ENCODE measurements around the gene EXOC6B.
A peak's percentile ranks its signal among the peaks of the same experiment; 100 is the strongest.

Gene EXOC6B

GRCh38 chr2:72155151-72155550 is 670.7 kb downstream of the EXOC6B start:
- no peak for DNase-seq (ENCODE audit: low read depth)
- TF ChIP-seq, protein P1, sequence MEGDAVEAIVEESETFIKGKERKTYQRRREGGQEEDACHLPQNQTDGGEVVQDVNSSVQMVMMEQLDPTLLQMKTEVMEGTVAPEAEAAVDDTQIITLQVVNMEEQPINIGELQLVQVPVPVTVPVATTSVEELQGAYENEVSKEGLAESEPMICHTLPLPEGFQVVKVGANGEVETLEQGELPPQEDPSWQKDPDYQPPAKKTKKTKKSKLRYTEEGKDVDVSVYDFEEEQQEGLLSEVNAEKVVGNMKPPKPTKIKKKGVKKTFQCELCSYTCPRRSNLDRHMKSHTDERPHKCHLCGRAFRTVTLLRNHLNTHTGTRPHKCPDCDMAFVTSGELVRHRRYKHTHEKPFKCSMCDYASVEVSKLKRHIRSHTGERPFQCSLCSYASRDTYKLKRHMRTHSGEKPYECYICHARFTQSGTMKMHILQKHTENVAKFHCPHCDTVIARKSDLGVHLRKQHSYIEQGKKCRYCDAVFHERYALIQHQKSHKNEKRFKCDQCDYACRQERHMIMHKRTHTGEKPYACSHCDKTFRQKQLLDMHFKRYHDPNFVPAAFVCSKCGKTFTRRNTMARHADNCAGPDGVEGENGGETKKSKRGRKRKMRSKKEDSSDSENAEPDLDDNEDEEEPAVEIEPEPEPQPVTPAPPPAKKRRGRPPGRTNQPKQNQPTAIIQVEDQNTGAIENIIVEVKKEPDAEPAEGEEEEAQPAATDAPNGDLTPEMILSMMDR (IDR thresholded peaks at IDR 0.05; ENCODE audit: insufficient read depth, low read depth, low read length, missing control alignments), result no peak
- H3K4me3 ChIP-seq (ENCODE audit: low read depth, low read length), result no peak overlapping the region

DNA sequence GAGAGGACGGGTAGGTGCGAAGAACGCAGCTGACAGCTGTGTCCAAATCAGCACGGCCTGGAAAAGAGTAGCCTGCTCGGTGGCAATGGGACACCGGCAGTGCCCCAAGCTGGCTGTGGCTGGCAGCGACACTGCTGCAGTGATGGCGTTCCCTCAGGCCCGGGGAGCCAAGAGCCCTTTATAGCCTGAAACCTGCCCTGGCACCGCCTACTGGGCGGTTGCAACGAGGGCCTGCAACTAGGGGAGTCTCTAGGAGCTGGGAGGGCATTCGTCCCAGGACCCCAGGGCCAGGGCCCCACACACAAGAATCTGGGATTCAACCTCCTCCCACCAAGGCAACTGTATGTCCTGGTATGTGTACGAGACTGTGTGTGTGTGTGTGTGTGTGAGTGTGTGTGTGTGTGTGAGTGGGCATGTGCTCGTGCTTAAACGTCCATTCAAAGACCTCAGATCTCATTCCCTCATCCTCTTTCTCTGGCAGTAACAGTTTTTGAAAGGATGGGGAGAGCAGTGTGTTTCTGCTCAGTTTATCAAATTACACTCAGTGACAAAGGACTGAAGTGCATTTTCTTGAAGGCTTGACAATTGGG is 671.4 kb downstream of the EXOC6B start:
- no peak for DNase-seq (ENCODE audit: low read depth)
- TF ChIP-seq, protein P1 (IDR thresholded peaks at IDR 0.05; ENCODE audit: insufficient read depth, low read depth, low read length, missing control alignments), result no peak
- no peak overlapping the region for H3K4me3 ChIP-seq (ENCODE audit: low read depth, low read length)

DNA sequence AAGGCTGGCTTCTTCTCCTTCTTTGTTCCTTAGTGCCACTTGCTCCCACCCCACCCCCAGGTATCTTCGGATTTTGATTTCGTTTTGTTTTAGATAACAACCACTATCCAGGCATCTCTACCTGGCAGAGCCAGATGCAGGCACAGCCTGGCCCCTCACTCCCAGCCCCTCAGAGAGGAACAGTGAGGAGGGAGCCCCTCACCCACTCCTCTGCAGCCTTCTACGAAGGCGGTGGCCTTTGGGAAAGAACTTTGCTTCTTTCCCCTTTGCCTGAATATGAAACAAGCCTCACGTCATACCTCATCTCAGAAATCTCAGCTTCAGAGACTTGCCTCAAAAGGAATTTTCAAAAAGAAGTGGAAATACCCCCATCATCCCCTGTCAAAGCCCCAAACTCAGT is 671.9 kb downstream of the EXOC6B start:
- no peak for DNase-seq (ENCODE audit: low read depth)
- H3K4me3 ChIP-seq (ENCODE audit: low read depth, low read length), result no peak overlapping the region
- TF ChIP-seq, protein P1 (IDR thresholded peaks at IDR 0.05; ENCODE audit: insufficient read depth, low read depth, low read length, missing control alignments), result no peak

GRCh38 chr2:72153026-72153791 is 672.6 kb downstream of the EXOC6B start:
- no peak for DNase-seq (ENCODE audit: low read depth)
- TF ChIP-seq, protein P1 (IDR thresholded peaks at IDR 0.05; ENCODE audit: insufficient read depth, low read depth, low read length, missing control alignments), result no peak
- H3K4me3 ChIP-seq (ENCODE audit: low read depth, low read length), result no peak overlapping the region

DNA sequence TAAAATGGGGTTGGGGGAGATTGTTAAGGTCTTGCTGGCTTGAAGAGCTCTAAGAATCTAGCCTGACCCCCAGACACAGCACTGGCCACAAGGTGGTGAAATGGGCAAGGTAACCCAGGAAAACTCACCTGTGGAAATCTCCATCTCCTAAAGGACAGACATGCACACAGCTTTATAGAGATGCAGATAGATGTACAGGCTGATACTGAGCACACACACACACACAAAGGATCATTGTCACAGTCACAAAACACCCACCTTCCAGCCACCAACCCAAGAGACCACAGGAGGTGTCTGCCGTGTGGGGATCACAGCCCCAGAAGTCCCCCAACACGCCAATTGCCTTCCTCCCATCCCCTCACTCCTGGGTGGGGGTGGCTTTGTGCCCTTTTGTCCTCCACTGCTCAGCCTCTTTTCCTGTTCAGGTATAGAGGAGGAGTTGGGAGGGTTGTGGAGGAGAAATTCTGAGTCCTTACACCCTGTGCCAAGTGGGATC is 674.9 kb downstream of the EXOC6B start:
- TF ChIP-seq, protein P1 (IDR thresholded peaks at IDR 0.05; ENCODE audit: insufficient read depth, low read depth, low read length, missing control alignments), result no peak
- no peak for DNase-seq (ENCODE audit: low read depth)
- H3K4me3 ChIP-seq (ENCODE audit: low read depth, low read length), result no peak overlapping the region

DNA sequence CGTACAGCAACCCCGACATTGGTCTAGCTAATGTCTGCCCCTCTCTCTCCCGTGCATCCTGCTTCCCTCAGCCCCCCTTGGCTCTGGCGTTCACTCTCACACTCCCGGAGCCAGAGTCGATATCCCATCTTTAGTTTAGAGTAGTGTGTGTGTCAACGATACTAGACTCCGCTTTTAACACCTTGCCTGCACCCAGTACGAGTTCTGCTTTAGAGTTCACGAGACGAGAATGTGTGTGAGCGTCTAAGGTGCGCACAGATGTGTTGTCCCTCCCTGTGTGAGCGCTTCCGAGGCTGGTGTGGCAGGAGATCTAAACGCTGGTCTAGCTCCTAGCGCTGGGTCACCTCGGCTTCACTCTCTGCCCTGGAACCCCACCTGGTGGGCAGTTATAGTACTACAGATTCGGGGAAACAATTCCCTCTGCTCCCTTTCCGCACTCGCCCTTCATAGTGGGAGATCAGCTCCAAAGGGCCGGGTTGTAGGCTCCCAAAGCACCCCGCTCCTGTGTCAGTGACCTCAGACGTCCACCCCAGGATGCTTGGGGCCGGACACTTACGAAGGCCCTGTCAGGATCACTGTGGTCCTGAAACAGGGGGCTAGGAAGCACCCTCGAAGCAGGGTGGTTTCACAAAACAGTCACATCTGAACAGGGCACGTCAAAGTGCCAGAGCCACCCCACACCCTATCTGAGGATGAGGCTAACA is 675.5 kb downstream of the EXOC6B start:
- H3K4me3 ChIP-seq (ENCODE audit: low read depth, low read length), result no peak overlapping the region
- DNase-seq (ENCODE audit: low read depth), result peak; percentile 65

More for the DNA sequence above, 675.5 kb downstream of the EXOC6B start:
- TF ChIP-seq, protein P1 (IDR thresholded peaks at IDR 0.05; ENCODE audit: insufficient read depth, low read depth, low read length, missing control alignments), result peak; percentile 76
